Measurements from ENCODE around the gene LRCH4. TPM values are rescaled to one million over a fixed set of nuclear protein-coding genes. Genes with fewer than 3 reads are reported as not detected.

LRCH4 gene
- polyA plus RNA-seq, 1 donor (not counting 4 experiments of a cell fraction or from before 2014, with no cell fraction given), result 4.9 TPM

DNA sequence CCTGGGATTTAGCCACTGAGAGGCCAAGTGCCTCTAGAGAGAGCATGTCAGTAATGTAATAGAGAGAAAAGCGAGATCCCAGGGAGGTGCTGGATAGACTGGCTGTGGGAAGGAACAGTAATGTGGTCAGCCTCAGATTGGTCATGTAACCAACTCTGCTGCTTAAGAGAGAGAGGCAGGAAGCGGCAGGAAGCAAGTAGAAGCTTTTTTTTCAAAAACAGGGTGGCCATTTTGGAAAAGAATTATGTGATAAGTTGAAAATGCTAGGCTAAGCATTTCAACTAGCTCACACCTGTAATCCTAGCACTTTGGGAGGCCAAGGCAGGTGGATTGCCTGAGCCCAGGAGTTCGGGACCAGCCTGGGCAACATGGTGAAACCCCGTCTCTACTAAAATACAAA lies 12.5 kb upstream of the LRCH4 start:
- dilution Hi-C loops (cut with MboI; ENCODE audit: extremely low pct_ligation_motif_present, low sequenced_read_pairs), result no loop called here
- Histone ChIP-seq H3K9me3 (ENCODE audit: control insufficient read depth, low read depth, low read length) (no peaks in the 10 kb centered on the region), H2AFZ (ENCODE audit: control insufficient read depth, low read length) (no peak overlapping the region), H3K27ac (ENCODE audit: control insufficient read depth, insufficient read depth, low read length) (no peak overlapping the region), H3K79me2 (ENCODE audit: control insufficient read depth, insufficient read depth, low read length) (no peaks in the 10 kb centered on the region), H3K4me2 (ENCODE audit: control insufficient read depth, extremely low read depth, insufficient read depth, low read depth, low read length) (no peak overlapping the region), H3K36me3 (ENCODE audit: control insufficient read depth in 2 of 2, extremely low read depth in 1 of 2, insufficient read depth in 2 of 2, low read length in 2 of 2) (no peaks in the 10 kb centered on the region), H3K9me1 (ENCODE audit: control insufficient read depth, extremely low read depth, insufficient read depth, low read length) (no peaks in the 10 kb centered on the region), H3K9ac (ENCODE audit: control insufficient read depth, extremely low read depth, insufficient read depth, low read length) (no peak overlapping the region), H4K20me1 (ENCODE audit: control insufficient read depth, extremely low read depth, insufficient read depth, low read length) (no peaks in the 10 kb centered on the region), H3K27me3 (ENCODE audit: control insufficient read depth, extremely low read depth, insufficient read depth, low read length) (no peaks in the 10 kb centered on the region), H3K4me3 (ENCODE audit: control insufficient read depth in 2 of 3, extremely low read depth in 1 of 3, insufficient read depth in 2 of 3, low read depth in 1 of 3, low read length in 3 of 3) (no peak overlapping the region), H3K4me1 (ENCODE audit: control insufficient read depth, extremely low read depth, insufficient read depth, low read length) (no peaks in the 10 kb centered on the region)
- DNase-seq (ENCODE audit: low read depth, low spot score), result no peak
- no peak for FAIRE-seq
- TF ChIP-seq, protein P1, sequence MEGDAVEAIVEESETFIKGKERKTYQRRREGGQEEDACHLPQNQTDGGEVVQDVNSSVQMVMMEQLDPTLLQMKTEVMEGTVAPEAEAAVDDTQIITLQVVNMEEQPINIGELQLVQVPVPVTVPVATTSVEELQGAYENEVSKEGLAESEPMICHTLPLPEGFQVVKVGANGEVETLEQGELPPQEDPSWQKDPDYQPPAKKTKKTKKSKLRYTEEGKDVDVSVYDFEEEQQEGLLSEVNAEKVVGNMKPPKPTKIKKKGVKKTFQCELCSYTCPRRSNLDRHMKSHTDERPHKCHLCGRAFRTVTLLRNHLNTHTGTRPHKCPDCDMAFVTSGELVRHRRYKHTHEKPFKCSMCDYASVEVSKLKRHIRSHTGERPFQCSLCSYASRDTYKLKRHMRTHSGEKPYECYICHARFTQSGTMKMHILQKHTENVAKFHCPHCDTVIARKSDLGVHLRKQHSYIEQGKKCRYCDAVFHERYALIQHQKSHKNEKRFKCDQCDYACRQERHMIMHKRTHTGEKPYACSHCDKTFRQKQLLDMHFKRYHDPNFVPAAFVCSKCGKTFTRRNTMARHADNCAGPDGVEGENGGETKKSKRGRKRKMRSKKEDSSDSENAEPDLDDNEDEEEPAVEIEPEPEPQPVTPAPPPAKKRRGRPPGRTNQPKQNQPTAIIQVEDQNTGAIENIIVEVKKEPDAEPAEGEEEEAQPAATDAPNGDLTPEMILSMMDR (optimal IDR thresholded peaks at IDR 0.05 in 1 of 3, IDR thresholded peaks at IDR 0.05 in 1 of 3, conservative IDR thresholded peaks at IDR 0.05 in 1 of 3; ENCODE audit: extremely low read depth in 1 of 3, insufficient read depth in 2 of 3, low read length in 3 of 3), result no peak
- TF ChIP-seq EZH2 (IDR thresholded peaks at IDR 0.05; ENCODE audit: low read length), result no peak

DNA sequence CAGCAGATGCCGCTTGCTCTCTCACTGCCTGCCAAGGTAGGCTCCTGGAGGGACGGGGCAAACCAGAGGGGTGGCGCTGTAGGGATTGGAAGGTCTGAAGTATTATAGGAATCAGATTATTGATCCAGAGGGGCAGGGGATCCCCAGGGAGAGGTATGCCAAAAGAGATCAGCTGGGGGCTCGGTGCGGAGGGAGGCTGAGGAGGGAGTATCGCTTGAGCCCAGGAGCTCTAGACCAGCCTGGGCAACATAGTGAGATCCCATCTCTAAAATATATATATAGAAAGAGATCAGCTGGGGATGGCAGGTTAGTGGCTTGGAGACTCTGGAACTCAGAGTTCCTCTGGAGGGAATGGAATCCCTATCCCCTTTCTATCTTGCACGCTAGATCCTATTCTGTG lies 9.3 kb upstream of the LRCH4 start:
- H3K4me3 ChIP-seq (ENCODE audit: control insufficient read depth in 2 of 3, extremely low read depth in 1 of 3, insufficient read depth in 2 of 3, low read depth in 1 of 3, low read length in 3 of 3), result no peak overlapping the region
- H3K36me3 ChIP-seq (ENCODE audit: control insufficient read depth in 2 of 2, extremely low read depth in 1 of 2, insufficient read depth in 2 of 2, low read length in 2 of 2), result no peaks in the 10 kb centered on the region
- no peak overlapping the region for H2AFZ ChIP-seq (ENCODE audit: control insufficient read depth, low read length)
- H3K4me2 ChIP-seq (ENCODE audit: control insufficient read depth, extremely low read depth, insufficient read depth, low read depth, low read length), result no peak overlapping the region
- TF ChIP-seq, protein P1 (optimal IDR thresholded peaks at IDR 0.05 in 1 of 3, IDR thresholded peaks at IDR 0.05 in 1 of 3, conservative IDR thresholded peaks at IDR 0.05 in 1 of 3; ENCODE audit: extremely low read depth in 1 of 3, insufficient read depth in 2 of 3, low read length in 3 of 3), result no peak
- TF ChIP-seq EZH2 (IDR thresholded peaks at IDR 0.05; ENCODE audit: low read length), result no peak
- H3K9me1 ChIP-seq (ENCODE audit: control insufficient read depth, extremely low read depth, insufficient read depth, low read length), result no peaks in the 10 kb centered on the region
- H3K4me1 ChIP-seq (ENCODE audit: control insufficient read depth, extremely low read depth, insufficient read depth, low read length), result no peaks in the 10 kb centered on the region
- FAIRE-seq (no peak), DNase-seq (ENCODE audit: low read depth, low spot score) (no peak)
- H3K9me3 ChIP-seq (ENCODE audit: control insufficient read depth, low read depth, low read length), result no peaks in the 10 kb centered on the region
- dilution Hi-C loops (cut with MboI; ENCODE audit: extremely low pct_ligation_motif_present, low sequenced_read_pairs), result no loop called here
- H3K9ac ChIP-seq (ENCODE audit: control insufficient read depth, extremely low read depth, insufficient read depth, low read length), result no peak overlapping the region
- H4K20me1 ChIP-seq (ENCODE audit: control insufficient read depth, extremely low read depth, insufficient read depth, low read length), result no peaks in the 10 kb centered on the region
- H3K27ac ChIP-seq (ENCODE audit: control insufficient read depth, insufficient read depth, low read length), result no peak overlapping the region
- peaks cover under 1% of the 10 kb centered on the region for H3K27me3 ChIP-seq (ENCODE audit: control insufficient read depth, extremely low read depth, insufficient read depth, low read length)
- no peaks in the 10 kb centered on the region for H3K79me2 ChIP-seq (ENCODE audit: control insufficient read depth, insufficient read depth, low read length)

Measured in keratinocyte (primary cell).